Measurements from ENCODE around the gene FOXS1.

FOXS1 gene

GRCh38 chr20:31824554-31825313 lies 20.7 kb downstream of the FOXS1 start:
- Histone ChIP-seq H4K20me1 (ENCODE audit: insufficient read depth, low read length) (no peaks in the 10 kb centered on the region), H3K27ac (ENCODE audit: low read length) (no peak overlapping the region), H3K4me3 (ENCODE audit: low read depth in 1 of 2, low read length in 2 of 2) (no peak overlapping the region), H3K4me2 (ENCODE audit: insufficient read depth, low read length) (no peak overlapping the region), H3K79me2 (ENCODE audit: insufficient read depth, low read length) (no peaks in the 10 kb centered on the region), H3K9me3 (ENCODE audit: insufficient read depth, low read length, severe bottlenecking) (no peaks in the 10 kb centered on the region), H3K9ac (ENCODE audit: low read depth, low read length) (no peak overlapping the region), H3K27me3 (ENCODE audit: insufficient read depth, low read length, poor library complexity) (no peaks in the 10 kb centered on the region), H3K4me1 (ENCODE audit: insufficient read depth, low read length) (peaks cover 9% of the 10 kb centered on the region), H2AFZ (ENCODE audit: low read depth, low read length) (no peak overlapping the region), H3K36me3 (ENCODE audit: insufficient read depth, low read length) (no peaks in the 10 kb centered on the region)
- TF ChIP-seq EZH2 (IDR thresholded peaks at IDR 0.05; ENCODE audit: borderline replicate concordance, low read depth, low read length, severe bottlenecking) (no peak), CTCF (IDR thresholded peaks at IDR 0.05; ENCODE audit: borderline replicate concordance, extremely low read depth, low read length, poor library complexity, severe bottlenecking) (no peak)
- DNase-seq, result no peak
- ATAC-seq (ENCODE audit: insufficient read depth, low read depth), result no peak

DNA sequence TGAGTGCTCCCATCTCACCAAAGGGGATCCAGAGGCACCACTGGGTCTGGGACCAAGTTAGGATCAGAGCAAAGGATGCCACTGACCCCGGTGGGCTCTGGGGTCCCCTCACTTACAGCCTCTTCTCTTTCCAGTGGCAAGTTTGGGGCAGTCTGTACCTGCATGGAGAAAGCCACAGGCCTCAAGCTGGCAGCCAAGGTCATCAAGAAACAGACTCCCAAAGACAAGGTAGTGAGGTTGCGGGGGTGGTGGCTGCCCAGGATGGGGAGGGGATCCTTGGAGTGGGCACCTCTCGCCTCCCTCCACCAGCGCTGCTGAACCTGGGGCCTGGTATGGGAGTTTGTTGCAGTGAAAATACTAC lies 21.3 kb downstream of the FOXS1 start:
- H3K27ac ChIP-seq (ENCODE audit: low read length), result no peak overlapping the region
- no peaks in the 10 kb centered on the region for H3K79me2 ChIP-seq (ENCODE audit: insufficient read depth, low read length)
- DNase-seq (no peak), ATAC-seq (ENCODE audit: insufficient read depth, low read depth) (no peak)
- no peak overlapping the region for H3K9ac ChIP-seq (ENCODE audit: low read depth, low read length)
- H3K4me2 ChIP-seq (ENCODE audit: insufficient read depth, low read length), result no peak overlapping the region
- no peaks in the 10 kb centered on the region for H3K27me3 ChIP-seq (ENCODE audit: insufficient read depth, low read length, poor library complexity)
- H3K4me3 ChIP-seq (ENCODE audit: low read depth in 1 of 2, low read length in 2 of 2), result no peak overlapping the region
- no peaks in the 10 kb centered on the region for H3K36me3 ChIP-seq (ENCODE audit: insufficient read depth, low read length)
- TF ChIP-seq EZH2 (IDR thresholded peaks at IDR 0.05; ENCODE audit: borderline replicate concordance, low read depth, low read length, severe bottlenecking) (no peak), CTCF (IDR thresholded peaks at IDR 0.05; ENCODE audit: borderline replicate concordance, extremely low read depth, low read length, poor library complexity, severe bottlenecking) (no peak)
- peaks cover 9% of the 10 kb centered on the region for H3K4me1 ChIP-seq (ENCODE audit: insufficient read depth, low read length)
- H4K20me1 ChIP-seq (ENCODE audit: insufficient read depth, low read length), result no peaks in the 10 kb centered on the region
- H2AFZ ChIP-seq (ENCODE audit: low read depth, low read length), result no peak overlapping the region
- no peaks in the 10 kb centered on the region for H3K9me3 ChIP-seq (ENCODE audit: insufficient read depth, low read length, severe bottlenecking)

DNA sequence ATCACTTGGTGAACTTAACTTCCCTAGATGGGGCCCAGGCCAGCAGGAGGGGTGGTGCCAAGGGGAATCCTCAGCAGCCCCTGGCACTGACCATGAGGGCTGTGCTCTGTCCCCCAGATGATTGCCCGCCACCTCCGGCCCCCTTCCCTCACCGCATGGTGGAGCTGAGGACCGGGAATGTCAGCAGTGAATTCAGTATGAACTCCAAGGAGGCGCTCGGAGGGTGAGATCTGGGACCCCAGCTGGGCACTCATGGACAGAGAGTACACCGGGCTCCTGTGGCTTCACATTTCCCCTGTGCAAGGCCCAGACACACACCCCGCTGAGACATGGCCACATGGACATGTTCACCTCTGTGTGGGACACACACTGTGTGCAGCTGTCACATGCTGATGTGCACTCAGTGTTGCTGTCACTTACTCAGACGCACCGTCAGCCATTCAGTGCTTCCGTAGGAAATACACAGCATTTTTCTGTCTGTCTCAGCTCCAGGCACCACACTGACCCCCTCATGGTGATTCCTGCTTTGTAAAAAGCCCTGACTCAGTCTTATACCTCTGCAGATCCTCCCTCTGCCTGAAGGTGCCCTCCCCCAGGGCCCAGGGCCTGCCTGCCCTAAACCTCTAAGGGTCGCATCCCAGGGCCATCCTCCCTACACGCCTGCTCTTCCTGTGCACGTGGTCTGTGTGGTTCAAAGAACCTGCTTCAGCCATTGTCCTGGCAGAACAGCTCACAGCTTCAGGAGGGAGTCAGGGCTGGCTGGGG lies 21.9 kb downstream of the FOXS1 start:
- TF ChIP-seq EZH2 (IDR thresholded peaks at IDR 0.05; ENCODE audit: borderline replicate concordance, low read depth, low read length, severe bottlenecking) (no peak), CTCF (IDR thresholded peaks at IDR 0.05; ENCODE audit: borderline replicate concordance, extremely low read depth, low read length, poor library complexity, severe bottlenecking) (no peak)
- Histone ChIP-seq H4K20me1 (ENCODE audit: insufficient read depth, low read length) (no peaks in the 10 kb centered on the region), H3K79me2 (ENCODE audit: insufficient read depth, low read length) (no peaks in the 10 kb centered on the region), H3K27me3 (ENCODE audit: insufficient read depth, low read length, poor library complexity) (no peaks in the 10 kb centered on the region), H3K9me3 (ENCODE audit: insufficient read depth, low read length, severe bottlenecking) (no peaks in the 10 kb centered on the region), H2AFZ (ENCODE audit: low read depth, low read length) (no peak overlapping the region), H3K9ac (ENCODE audit: low read depth, low read length) (no peak overlapping the region), H3K4me3 (ENCODE audit: low read depth in 1 of 2, low read length in 2 of 2) (no peak overlapping the region), H3K4me2 (ENCODE audit: insufficient read depth, low read length) (no peak overlapping the region), H3K27ac (ENCODE audit: low read length) (no peak overlapping the region), H3K36me3 (ENCODE audit: insufficient read depth, low read length) (no peaks in the 10 kb centered on the region), H3K4me1 (ENCODE audit: insufficient read depth, low read length) (peaks cover 9% of the 10 kb centered on the region)
- DNase-seq (no peak), ATAC-seq (ENCODE audit: insufficient read depth, low read depth) (no peak)
